ENCODE results near the gene DRAM1. TPM values are rescaled to one million over a fixed set of nuclear protein-coding genes. Genes with fewer than 3 reads are reported as not detected.

The DRAM1 gene
- total and polyA plus RNA-seq, 3 donors from 2014 or later = 4.4 to 13.1 (median 4.5) TPM

- intact Hi-C loops (cut with DNase I; ENCODE audit: low total_unique reads) = no loop called here
- H3K4me1 ChIP-seq = no peaks in the 10 kb centered on the region
- H3K36me3 ChIP-seq (ENCODE audit: low read depth, missing control alignments) = no peaks in the 10 kb centered on the region
- no peak overlapping the region for H3K27ac ChIP-seq
- 86 to 91% methylated on average over 4 of the region's 4 CpGs for WGBS, 2 donors
- DNase-seq = no peak
- no peaks in the 10 kb centered on the region for H3K27me3 ChIP-seq
- TF ChIP-seq CTCF (IDR thresholded peaks at IDR 0.05) (no peak), POLR2A (IDR thresholded peaks at IDR 0.05) (no peak)
- no peaks in the 10 kb centered on the region for H3K9me3 ChIP-seq
- H3K4me3 ChIP-seq = no peak overlapping the region
These were observed 36.3 kb upstream of the DRAM1 start for GRCh38 chr12:101841069-101841468.

GRCh38 chr12:101845137-101845711 lies 32.2 kb upstream of the DRAM1 start:
- DNase-seq = no peak
- TF ChIP-seq CTCF (IDR thresholded peaks at IDR 0.05) (no peak), POLR2A (IDR thresholded peaks at IDR 0.05) (no peak)
- Histone ChIP-seq H3K27me3 (no peaks in the 10 kb centered on the region), H3K27ac (no peak overlapping the region), H3K4me1 (no peaks in the 10 kb centered on the region), H3K36me3 (ENCODE audit: low read depth, missing control alignments) (no peaks in the 10 kb centered on the region), H3K9me3 (no peaks in the 10 kb centered on the region), H3K4me3 (no peak overlapping the region)
- intact Hi-C loops (cut with DNase I; ENCODE audit: low total_unique reads) = no loop called here
- WGBS, 2 donors = 78 to 80% methylated on average over 5 of the region's 5 CpGs

GRCh38 chr12:101847325-101847724 lies 30.1 kb upstream of the DRAM1 start:
- Histone ChIP-seq H3K4me1 (no peaks in the 10 kb centered on the region), H3K9me3 (no peaks in the 10 kb centered on the region), H3K27me3 (no peaks in the 10 kb centered on the region), H3K27ac (no peak overlapping the region), H3K4me3 (no peak overlapping the region), H3K36me3 (ENCODE audit: low read depth, missing control alignments) (no peaks in the 10 kb centered on the region)
- DNase-seq = no peak
- TF ChIP-seq CTCF (IDR thresholded peaks at IDR 0.05) = no peak
- TF ChIP-seq POLR2A (IDR thresholded peaks at IDR 0.05) = no peak
- WGBS, 2 donors = 79 to 82% methylated on average over 5 of the region's 5 CpGs
- intact Hi-C loops (cut with DNase I; ENCODE audit: low total_unique reads) = no loop called here

GRCh38 chr12:101850199-101850598 lies 27.2 kb upstream of the DRAM1 start:
- intact Hi-C loops (cut with DNase I; ENCODE audit: low total_unique reads) = no loop called here
- no peak for DNase-seq

More at GRCh38 chr12:101850199-101850598, 27.2 kb upstream of the DRAM1 start:
- H3K4me3 ChIP-seq = no peak overlapping the region
- no peaks in the 10 kb centered on the region for H3K27me3 ChIP-seq
- no peaks in the 10 kb centered on the region for H3K36me3 ChIP-seq (ENCODE audit: low read depth, missing control alignments)
- H3K4me1 ChIP-seq = no peaks in the 10 kb centered on the region
- H3K9me3 ChIP-seq = no peaks in the 10 kb centered on the region
- TF ChIP-seq POLR2A (IDR thresholded peaks at IDR 0.05) (no peak), CTCF (IDR thresholded peaks at IDR 0.05) (no peak)
- H3K27ac ChIP-seq = no peak overlapping the region
- 97 to 98% methylated on average over 1 of the region's 1 CpG for WGBS, 2 donors
